Panc1 (cell line): ENCODE data around the gene CYTH2. TPM values are rescaled to one million over a fixed set of nuclear protein-coding genes. Genes with fewer than 3 reads are reported as not detected.

Experiments
- ATAC-seq: fragments of 200-7000 bp; cut with Tn5 transposase; 2 replicates; pipeline ENCODE4 v1.9.1; 2020; ENCODE audit warnings: mild to moderate bottlenecking, moderate library complexity
- BruUV-seq: library from RNA; stranded (reverse); fragments of 400-500 nt; replicated peaks from 2 replicates; lab custom pipeline; 2021; lab: Mats Ljungman, UMichigan
- CTCF ChIA-PET: fragments of 300-600 bp; sonication (Branson Sonifier 250); formaldehyde crosslinking; loops from one replicate; lab custom pipeline; 2022; ENCODE audit warnings: antibody characterized with exemption; lab: Charles Lee
- POLR2A ChIA-PET: fragments of 300-600 bp; sonication (Branson Sonifier 250); formaldehyde crosslinking; loops from one replicate; lab custom pipeline; 2022; ENCODE audit warnings: antibody characterized with exemption; lab: Charles Lee
- DNase-seq: peaks from one replicate; pipeline ENCODE4 v3.0.0-alpha.2; 2010; ENCODE audit warnings: low read depth, low spot score
- H3K27ac ChIP-seq: 2 replicates; pipeline ENCODE4 v1.5.1; 2011; ENCODE audit warnings: mild to moderate bottlenecking, low read length, inconsistent platforms
- H3K27me3 ChIP-seq: fragments of 200-500 bp; sonication (Bioruptor generic); 2 replicates; pipeline ENCODE4 v1.6.0; 2014; ENCODE audit warnings: low read length, inconsistent platforms; ENCODE audit not compliant: control insufficient read depth, insufficient read depth
- H3K36me3 ChIP-seq: fragments of 200-500 bp; sonication (Bioruptor generic); 2 replicates; pipeline ENCODE4 v1.5.1; 2014; ENCODE audit warnings: inconsistent platforms, mild to moderate bottlenecking, low read length, moderate library complexity; ENCODE audit not compliant: control insufficient read depth, insufficient read depth
- H3K4me1 ChIP-seq: 2 replicates; pipeline ENCODE4 v1.5.1; 2011; ENCODE audit warnings: inconsistent platforms, mild to moderate bottlenecking, low read length, moderate library complexity; ENCODE audit not compliant: control insufficient read depth, insufficient read depth
- H3K4me3 ChIP-seq, 2 experiments: 2 replicates each; pipeline ENCODE4 v1.5.1; 2011 to 2012; ENCODE audit warnings: low read depth in 2 of 2, low read length in 2 of 2, mild to moderate bottlenecking in 2 of 2, inconsistent platforms in 1 of 2, moderate library complexity in 1 of 2
- H3K9me3 ChIP-seq: fragments of 200-500 bp; sonication (Bioruptor generic); 2 replicates; pipeline ENCODE4 v1.5.1; 2014; ENCODE audit warnings: low read depth, mild to moderate bottlenecking, inconsistent platforms, low read length, moderate library complexity; ENCODE audit not compliant: control insufficient read depth, insufficient read depth
- POLR2AphosphoS5 ChIP-seq: IDR thresholded peaks from 2 replicates; pipeline ENCODE4 v1.6.1; 2012; ENCODE audit warnings: mild to moderate bottlenecking, low read depth, low read length, moderate library complexity
- SIN3A ChIP-seq: IDR thresholded peaks from 2 replicates; pipeline ENCODE4 v1.6.1; 2012; ENCODE audit warnings: low read depth, mild to moderate bottlenecking, low read length, moderate library complexity, borderline replicate concordance; ENCODE audit not compliant: insufficient read depth
- TCF7L2 ChIP-seq: IDR thresholded peaks from 2 replicates; pipeline ENCODE4 v1.6.1; 2011; ENCODE audit warnings: mild to moderate bottlenecking, low read depth, low read length, inconsistent platforms
- in situ Hi-C: cut with HindIII; loops from 2 replicates; pipeline ENCODE4 v1.10.0; 2016; ENCODE audit warnings: low sequenced_read_pairs, low pct_unique_long_range_greater_than_20kb
- intact Hi-C: fragments of 100-400 bp; cut with micrococcal nuclease; formaldehyde crosslinking; loops from one replicate; pipeline ENCODE4 v1.10.0; 2022; ENCODE audit not compliant: unreplicated experiment
- total RNA-seq: library from RNA; stranded (reverse); gene quantifications from one replicate; pipeline ENCODE4 v1.2.1, GENCODE V29; 2021; ENCODE audit not compliant: unreplicated experiment
- TF ChIP-seq, protein P1 (sequence below): fragments of 450-650 bp; IDR thresholded peaks from 2 replicates; pipeline ENCODE4 v1.5.1; 2017; ENCODE audit warnings: mild to moderate bottlenecking
- TF ChIP-seq, protein P2 (sequence below), 2 experiments: IDR thresholded peaks; 2 replicates each; pipeline ENCODE4 v1.6.1; 2011 to 2012; ENCODE audit warnings: low read depth in 2 of 2, control low read depth in 1 of 2, low read length in 1 of 2, mild to moderate bottlenecking in 1 of 2, moderate library complexity in 1 of 2; ENCODE audit not compliant: insufficient read depth in 1 of 2

CYTH2 gene
- total RNA-seq, 1 experiment from 2014 or later, result 53.4 TPM

DNA sequence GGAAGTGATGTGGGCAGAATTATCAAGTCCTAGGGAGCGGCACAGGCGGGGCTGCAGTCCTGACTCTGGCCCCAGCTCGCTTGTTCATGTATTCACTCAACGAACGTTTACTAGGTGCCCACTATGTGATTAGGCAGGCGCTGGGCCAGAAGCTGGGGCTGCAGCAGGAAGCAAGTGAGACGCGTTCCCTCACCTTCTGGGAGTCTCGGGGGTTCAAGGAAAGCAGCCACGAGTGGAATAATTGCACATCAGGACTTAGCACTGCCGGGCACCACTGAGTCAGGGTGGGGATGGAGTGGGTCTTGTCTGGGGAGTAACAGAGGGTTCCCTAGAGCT lies 44.9 kb downstream of the CYTH2 start:
- no peaks in the 10 kb centered on the region for H3K9me3 ChIP-seq
- ChIA-PET CTCF (interaction anchor here (0.6 kb wide), 1 partner anchor 27 kb away, joined by 5 read pairs; no protein-coding TSS in a partner anchor), POLR2A (interaction anchor here (0.5 kb wide), 2 partner anchors 21 to 37 kb away, joined by 3 to 9 read pairs; no protein-coding TSS in a partner anchor)
- H3K4me3 ChIP-seq, result peak overlapping the region in 1 of 2 experiments; percentile 57; a peak in 2 of 4 replicates
- H3K27me3 ChIP-seq, result no peaks in the 10 kb centered on the region
- no peak for TF ChIP-seq POLR2AphosphoS5
- TF ChIP-seq, protein P1, sequence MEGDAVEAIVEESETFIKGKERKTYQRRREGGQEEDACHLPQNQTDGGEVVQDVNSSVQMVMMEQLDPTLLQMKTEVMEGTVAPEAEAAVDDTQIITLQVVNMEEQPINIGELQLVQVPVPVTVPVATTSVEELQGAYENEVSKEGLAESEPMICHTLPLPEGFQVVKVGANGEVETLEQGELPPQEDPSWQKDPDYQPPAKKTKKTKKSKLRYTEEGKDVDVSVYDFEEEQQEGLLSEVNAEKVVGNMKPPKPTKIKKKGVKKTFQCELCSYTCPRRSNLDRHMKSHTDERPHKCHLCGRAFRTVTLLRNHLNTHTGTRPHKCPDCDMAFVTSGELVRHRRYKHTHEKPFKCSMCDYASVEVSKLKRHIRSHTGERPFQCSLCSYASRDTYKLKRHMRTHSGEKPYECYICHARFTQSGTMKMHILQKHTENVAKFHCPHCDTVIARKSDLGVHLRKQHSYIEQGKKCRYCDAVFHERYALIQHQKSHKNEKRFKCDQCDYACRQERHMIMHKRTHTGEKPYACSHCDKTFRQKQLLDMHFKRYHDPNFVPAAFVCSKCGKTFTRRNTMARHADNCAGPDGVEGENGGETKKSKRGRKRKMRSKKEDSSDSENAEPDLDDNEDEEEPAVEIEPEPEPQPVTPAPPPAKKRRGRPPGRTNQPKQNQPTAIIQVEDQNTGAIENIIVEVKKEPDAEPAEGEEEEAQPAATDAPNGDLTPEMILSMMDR, result no peak
- no peak for TF ChIP-seq TCF7L2
- TF ChIP-seq SIN3A, result no peak
- TF ChIP-seq, protein P2, sequence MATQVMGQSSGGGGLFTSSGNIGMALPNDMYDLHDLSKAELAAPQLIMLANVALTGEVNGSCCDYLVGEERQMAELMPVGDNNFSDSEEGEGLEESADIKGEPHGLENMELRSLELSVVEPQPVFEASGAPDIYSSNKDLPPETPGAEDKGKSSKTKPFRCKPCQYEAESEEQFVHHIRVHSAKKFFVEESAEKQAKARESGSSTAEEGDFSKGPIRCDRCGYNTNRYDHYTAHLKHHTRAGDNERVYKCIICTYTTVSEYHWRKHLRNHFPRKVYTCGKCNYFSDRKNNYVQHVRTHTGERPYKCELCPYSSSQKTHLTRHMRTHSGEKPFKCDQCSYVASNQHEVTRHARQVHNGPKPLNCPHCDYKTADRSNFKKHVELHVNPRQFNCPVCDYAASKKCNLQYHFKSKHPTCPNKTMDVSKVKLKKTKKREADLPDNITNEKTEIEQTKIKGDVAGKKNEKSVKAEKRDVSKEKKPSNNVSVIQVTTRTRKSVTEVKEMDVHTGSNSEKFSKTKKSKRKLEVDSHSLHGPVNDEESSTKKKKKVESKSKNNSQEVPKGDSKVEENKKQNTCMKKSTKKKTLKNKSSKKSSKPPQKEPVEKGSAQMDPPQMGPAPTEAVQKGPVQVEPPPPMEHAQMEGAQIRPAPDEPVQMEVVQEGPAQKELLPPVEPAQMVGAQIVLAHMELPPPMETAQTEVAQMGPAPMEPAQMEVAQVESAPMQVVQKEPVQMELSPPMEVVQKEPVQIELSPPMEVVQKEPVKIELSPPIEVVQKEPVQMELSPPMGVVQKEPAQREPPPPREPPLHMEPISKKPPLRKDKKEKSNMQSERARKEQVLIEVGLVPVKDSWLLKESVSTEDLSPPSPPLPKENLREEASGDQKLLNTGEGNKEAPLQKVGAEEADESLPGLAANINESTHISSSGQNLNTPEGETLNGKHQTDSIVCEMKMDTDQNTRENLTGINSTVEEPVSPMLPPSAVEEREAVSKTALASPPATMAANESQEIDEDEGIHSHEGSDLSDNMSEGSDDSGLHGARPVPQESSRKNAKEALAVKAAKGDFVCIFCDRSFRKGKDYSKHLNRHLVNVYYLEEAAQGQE (IDR thresholded peaks at IDR 0.05; ENCODE audit: insufficient read depth in 1 of 2, low read depth in 2 of 2, low read length in 1 of 2), result no peak
- H3K36me3 ChIP-seq, result no peaks in the 10 kb centered on the region
- in situ Hi-C loops (no loop called here), intact Hi-C loops (no loop called here)
- peaks cover 4% of the 10 kb centered on the region; the same call in 1 of the 2 replicates for H3K4me1 ChIP-seq
- H3K27ac ChIP-seq, result 0 out of 2 replicates have a peak overlapping the region, but pooled peaks have one; percentile 29
- DNase-seq (no peak), ATAC-seq (no peak; the same call in 1 of the 2 replicates)
- BruUV-seq, result no TSS peak

DNA sequence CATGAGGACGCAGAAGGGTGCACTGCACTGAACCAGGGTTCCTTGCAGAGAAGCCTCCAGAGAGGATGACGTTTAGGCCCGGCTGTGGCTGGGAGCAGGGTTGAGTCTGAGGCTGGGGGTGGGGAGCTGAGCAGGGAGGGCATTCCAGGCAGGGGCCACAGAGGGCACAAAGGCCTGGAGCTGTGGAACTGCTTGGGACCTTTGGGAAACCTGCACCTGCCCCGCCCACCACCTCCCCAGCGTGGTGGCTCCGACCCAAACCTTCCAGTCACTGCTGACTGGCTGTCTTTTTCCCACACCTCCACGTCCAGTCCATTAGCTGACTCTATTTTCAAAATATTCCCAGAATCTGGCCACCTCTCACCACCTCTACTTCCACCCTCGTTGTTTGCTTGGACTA lies 47.4 kb downstream of the CYTH2 start:
- ChIA-PET CTCF (no interaction called here), POLR2A (no interaction called here)
- BruUV-seq, result no TSS peak
- ATAC-seq (no peak), DNase-seq (no peak)
- Histone ChIP-seq H3K27me3 (no peaks in the 10 kb centered on the region), H3K4me1 (peaks cover 4% of the 10 kb centered on the region; the same call in 1 of the 2 replicates), H3K9me3 (no peaks in the 10 kb centered on the region), H3K4me3 (no peak overlapping the region), H3K36me3 (no peaks in the 10 kb centered on the region), H3K27ac (no peak overlapping the region)
- in situ Hi-C loops (no loop called here), intact Hi-C loops (no loop called here)
- TF ChIP-seq, protein P2 (IDR thresholded peaks at IDR 0.05; ENCODE audit: insufficient read depth in 1 of 2, low read depth in 2 of 2, low read length in 1 of 2), result no peak
- no peak for TF ChIP-seq TCF7L2
- TF ChIP-seq SIN3A, result no peak
- TF ChIP-seq, protein P1, result no peak
- no peak for TF ChIP-seq POLR2AphosphoS5
